ENCODE results near the gene NPLOC4. TPM values are rescaled to one million over a fixed set of nuclear protein-coding genes. Genes with fewer than 3 reads are reported as not detected.
A peak's percentile ranks its signal among the peaks of the same experiment; 100 is the strongest.

The NPLOC4 gene
- total and polyA plus RNA-seq, 2 of the 8 experiments (the other 6 are each of a cell fraction or from before 2014, with no cell fraction given), result 70.7 to 92.7 TPM

DNA sequence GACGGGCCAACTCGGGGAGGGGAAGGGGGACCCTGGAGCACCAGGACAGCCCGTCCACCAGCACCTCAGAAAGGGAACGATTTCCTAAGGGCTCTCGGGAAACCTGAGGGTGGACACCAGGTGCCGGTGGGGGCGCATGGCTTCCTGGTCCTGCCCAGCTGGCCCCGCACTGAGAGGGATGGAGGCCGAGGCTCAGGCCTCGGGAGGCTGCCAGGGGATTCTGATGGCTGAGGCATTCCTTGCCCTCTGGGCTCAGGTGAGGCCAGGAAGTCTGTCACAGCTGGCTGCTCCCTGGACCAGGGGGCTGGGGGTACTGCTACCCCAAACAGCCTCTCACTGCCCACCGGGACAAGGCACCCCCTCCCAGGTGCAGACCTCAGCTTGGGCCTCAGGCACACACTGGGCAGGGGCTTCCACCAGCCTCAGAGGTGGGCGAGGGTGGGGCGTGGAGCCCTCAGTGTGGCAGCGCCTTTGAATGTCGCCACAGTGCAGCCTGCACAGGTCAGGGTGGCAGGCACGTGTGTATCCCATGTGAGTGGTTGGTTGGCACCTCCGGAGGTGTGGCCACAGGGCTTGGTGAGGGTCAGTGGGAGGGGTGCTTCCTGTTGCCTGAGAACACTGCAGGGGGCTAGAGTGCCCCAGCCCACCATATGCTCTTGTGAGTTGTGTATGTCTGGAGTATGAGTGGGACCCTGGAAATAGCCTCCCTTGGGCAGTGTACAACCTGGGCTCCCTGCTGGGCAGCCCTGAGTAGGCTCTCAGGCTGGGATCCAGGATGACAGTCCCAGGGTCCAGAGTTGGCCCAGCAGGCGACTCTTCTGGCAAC is 112.7 kb downstream of the NPLOC4 start:
- TF ChIP-seq TAF7 (optimal IDR thresholded peaks at IDR 0.05; ENCODE audit: borderline replicate concordance, low read depth, low read length) (no peak), GABPA (IDR thresholded peaks at IDR 0.05; ENCODE audit: borderline replicate concordance, insufficient read depth, low read length) (no peak), MAFK (IDR thresholded peaks at IDR 0.05; ENCODE audit: low read depth, low read length) (no peak), JUND (IDR thresholded peaks at IDR 0.05; ENCODE audit: low read length) (no peak), CBX8 (IDR thresholded peaks at IDR 0.05; ENCODE audit: borderline replicate concordance, low read depth, low read length) (no peak), FOSL1 (IDR thresholded peaks at IDR 0.05; ENCODE audit: insufficient read depth, low read depth, low read length) (no peak), KDM5A (IDR thresholded peaks at IDR 0.05; ENCODE audit: low read length) (no peak)
- Histone ChIP-seq H3K9me3 (ENCODE audit: insufficient read depth in 2 of 2, low read depth in 1 of 2, low read length in 1 of 2) (no peaks in the 10 kb centered on the region), H4K91ac (replicated peaks; ENCODE audit: insufficient read length, low read length) (peak overlapping the region; percentile 84), H2AK5ac (ENCODE audit: low read depth, low read length) (peak overlapping the region; percentile 39; the same call in 1 of the 2 replicates), H3K9ac (replicated peaks in 1 of 4; ENCODE audit: extremely low read depth in 1 of 4, low read depth in 3 of 4, low read length in 3 of 4) (no peak overlapping the region), H4K5ac (ENCODE audit: insufficient read length, low read depth, low read length) (no peak overlapping the region), H3K4me2 (ENCODE audit: insufficient read depth in 1 of 2, low read depth in 2 of 2, low read length in 2 of 2) (no peak overlapping the region), H3K56ac (replicated peaks; ENCODE audit: insufficient read length, low read depth, low read length) (no peak overlapping the region), H4K8ac (ENCODE audit: extremely low read depth, insufficient read depth, low read length) (peak overlapping the region; percentile 68; the same call in 1 of the 2 replicates), H3K4me1 (replicated peaks in 1 of 4; ENCODE audit: control insufficient read depth in 3 of 4, insufficient read depth in 4 of 4, low read length in 3 of 4) (peaks cover 0 to 26% (median 14%) of the 10 kb centered on the region in 4 experiments; a peak in 6 of 7 replicates), H2BK15ac (ENCODE audit: low read length) (peak overlapping the region; percentile 81; the same call in 1 of the 2 replicates), H3K23ac (ENCODE audit: insufficient read length) (no peak overlapping the region), H4K20me1 (replicated peaks in 1 of 2; ENCODE audit: control insufficient read depth in 1 of 2, insufficient read depth in 2 of 2, low read length in 2 of 2) (peaks cover 2 to 7% of the 10 kb centered on the region in 2 experiments), H3K79me1 (ENCODE audit: low read depth, low read length) (no peaks in the 10 kb centered on the region), H3K79me2 (ENCODE audit: control insufficient read depth in 1 of 2, insufficient read depth in 2 of 2, low read length in 2 of 2) (no peaks in the 10 kb centered on the region), H2BK5ac (ENCODE audit: low read depth, low read length) (no peak overlapping the region), H2BK120ac (replicated peaks; ENCODE audit: low read depth, low read length) (no peak overlapping the region), H3K18ac (ENCODE audit: extremely low read depth, low read length) (no peak overlapping the region), H3K4ac (replicated peaks; ENCODE audit: insufficient read length, low read depth, low read length) (no peak overlapping the region), H2BK12ac (ENCODE audit: low read depth, low read length) (peak overlapping the region; percentile 92; the same call in 1 of the 2 replicates), H2AFZ (ENCODE audit: low read length) (no peak overlapping the region), H3K27me3 (replicated peaks in 1 of 4; ENCODE audit: control insufficient read depth in 3 of 4, extremely low read depth in 1 of 4, insufficient read depth in 3 of 4, low read length in 3 of 4) (peaks cover 0 to 25% (median 16%) of the 10 kb centered on the region in 4 experiments; a peak in 5 of 7 replicates), H3K27ac (ENCODE audit: low read depth, low read length) (no peak overlapping the region), H3K36me3 (ENCODE audit: control insufficient read depth in 2 of 4, insufficient read depth in 4 of 4, low read length in 3 of 4) (no peaks in the 10 kb centered on the region), H3K14ac (ENCODE audit: insufficient read length) (no peak overlapping the region), H3K23me2 (ENCODE audit: low read depth, low read length) (peaks cover 5% of the 10 kb centered on the region; the same call in 1 of the 2 replicates), H2BK20ac (ENCODE audit: low read length) (no peak overlapping the region), H3K4me3 (ENCODE audit: extremely low read depth in 1 of 4, insufficient read depth in 2 of 4, low read depth in 3 of 4, low read length in 4 of 4) (no peak overlapping the region)
- POLR2A ChIA-PET (ENCODE audit: partially characterized antibody), result interaction anchor here (1.0 to 30.5 kb wide), 5 partner anchors 12 to 273 kb away, joined by 3 to 1004 read pairs (median 3); partner anchors contain the start of gene ACTG1
- CTCF ChIA-PET (ENCODE audit: partially characterized antibody), result interaction anchor here (1.2 to 2.4 kb wide), 6 partner anchors 10 to 271 kb away, joined by 3 to 13 read pairs (median 6); no protein-coding TSS in a partner anchor
- DNase-seq (ENCODE audit: low read depth in 1 of 2, low spot score in 2 of 2) (no peak), FAIRE-seq (no peak)
- WGBS, 2 experiments (ENCODE audit: extremely low coverage in 1 of 2, insufficient coverage in 1 of 2, insufficient read length in 1 of 2, insufficient replicate concordance in 2 of 2, low coverage in 1 of 2, low lambda C conversion rate in 2 of 2, missing lambda C conversion rate in 1 of 2), result 88% methylated on average over 12 of the region's 18 CpGs; no CpG with 5 or more reads in 1 of the 2 experiments

All from H1 (cell line).